ENCODE measurements around the gene SORD.

DNA sequence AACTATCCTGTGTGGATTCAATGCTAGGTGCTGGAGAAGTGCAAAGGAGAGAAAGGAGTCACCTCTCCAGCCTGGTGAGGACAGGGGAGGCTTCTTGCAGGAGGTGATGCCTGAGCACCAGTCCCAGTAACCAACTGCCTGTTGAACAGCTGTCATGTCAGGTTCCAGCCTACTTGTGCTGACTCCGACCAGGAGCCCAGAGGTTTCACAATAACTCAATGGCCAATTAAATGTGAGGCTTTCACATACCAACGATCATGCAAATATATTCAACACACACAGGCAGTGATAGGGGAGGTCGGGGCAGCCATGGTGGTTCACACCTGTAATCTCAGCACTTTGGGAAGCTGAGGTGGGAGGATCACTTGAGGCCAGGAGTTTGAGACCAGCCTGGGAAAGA lies 7.7 kb downstream of the SORD start:
- no peak for TF ChIP-seq TAF1 (IDR thresholded peaks at IDR 0.05; ENCODE audit: low read depth, low read length)
- TF ChIP-seq POLR2A (IDR thresholded peaks at IDR 0.05; ENCODE audit: low read depth, low read length) = no peak
- TF ChIP-seq POLR2AphosphoS5 (IDR thresholded peaks at IDR 0.05; ENCODE audit: low read depth, low read length) = no peak
- no peak for TF ChIP-seq SPI1 (IDR thresholded peaks at IDR 0.05; ENCODE audit: low read depth, low read length)
- TF ChIP-seq PAX5 (IDR thresholded peaks at IDR 0.05; ENCODE audit: insufficient read depth, low read length, severe bottlenecking) = no peak

All from GM12891 (cell line).